HG03108 (cell line): ENCODE results near the gene KCNK15.
"Not testable (repeated sequence)": the region's sequence is repeated elsewhere in the genome, so short reads cannot be mapped to it uniquely, and the experiment has no call there.

ENCODE experiments used
- ATAC-seq: cut with Tn5 transposase; IDR thresholded peaks from one replicate; pipeline ENCODE4 v1.9.1; 2021; ENCODE audit warnings: moderate library complexity; ENCODE audit not compliant: unreplicated experiment

KCNK15 gene

DNA sequence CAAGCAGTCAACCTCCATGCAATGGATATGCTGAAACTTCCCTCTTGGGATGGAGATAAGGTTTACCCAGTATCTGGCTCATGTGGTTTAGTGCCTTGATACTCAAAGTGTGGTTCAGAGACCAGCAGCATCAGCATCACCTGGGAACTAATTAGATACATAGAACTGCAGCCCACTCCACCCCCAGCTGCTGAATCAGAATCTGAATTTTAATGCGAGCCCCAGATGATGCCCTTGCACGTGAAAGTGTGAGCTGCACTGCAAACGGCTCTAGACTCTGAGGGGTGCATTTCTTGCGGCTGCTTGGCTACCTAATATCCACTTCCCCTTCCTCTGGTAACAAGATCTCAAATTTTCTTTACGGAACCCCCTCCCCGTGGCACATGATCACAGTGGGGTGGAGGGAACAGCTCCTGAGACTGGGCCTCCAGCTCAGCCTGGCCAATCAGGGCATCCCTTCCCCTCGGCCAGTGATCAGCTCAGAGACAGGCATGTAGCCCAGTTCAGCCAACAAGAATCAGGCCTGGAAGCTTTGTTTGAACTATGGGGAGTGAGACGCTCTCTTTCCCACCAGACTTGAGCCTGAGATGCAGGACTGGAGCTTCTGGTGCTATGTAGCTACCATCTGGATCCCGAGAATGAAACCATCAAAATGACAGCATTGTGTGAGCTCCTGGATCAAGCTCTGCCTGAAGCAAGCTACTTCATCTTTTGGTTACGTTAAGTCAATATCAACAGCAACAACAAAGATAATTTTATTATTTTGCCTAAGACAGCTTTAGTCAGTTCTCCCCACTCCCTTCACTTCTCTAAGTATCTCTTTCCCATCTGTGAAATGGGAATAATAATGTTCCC is 12.8 kb downstream of the KCNK15 start:
- ATAC-seq = no peak

DNA sequence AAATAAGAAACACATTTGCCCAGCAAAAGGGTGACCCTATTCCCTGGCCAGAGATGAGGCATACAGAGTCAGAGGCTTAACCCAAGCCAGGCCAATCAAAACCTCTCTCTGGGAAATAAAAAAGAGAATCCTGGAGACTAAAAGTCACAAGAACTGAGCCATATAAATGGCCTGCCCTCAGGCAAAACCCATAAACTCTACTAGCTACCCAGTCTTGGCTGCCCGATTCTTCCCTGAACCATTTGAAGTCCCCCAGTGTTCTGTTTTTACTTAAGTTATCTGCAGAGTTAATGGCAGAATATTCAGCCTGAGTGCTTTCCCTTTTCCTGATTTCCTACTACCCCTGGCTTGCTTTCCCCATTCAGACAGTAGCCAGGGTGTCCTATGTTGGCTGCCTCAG is 13.9 kb downstream of the KCNK15 start:
- no peak for ATAC-seq

DNA sequence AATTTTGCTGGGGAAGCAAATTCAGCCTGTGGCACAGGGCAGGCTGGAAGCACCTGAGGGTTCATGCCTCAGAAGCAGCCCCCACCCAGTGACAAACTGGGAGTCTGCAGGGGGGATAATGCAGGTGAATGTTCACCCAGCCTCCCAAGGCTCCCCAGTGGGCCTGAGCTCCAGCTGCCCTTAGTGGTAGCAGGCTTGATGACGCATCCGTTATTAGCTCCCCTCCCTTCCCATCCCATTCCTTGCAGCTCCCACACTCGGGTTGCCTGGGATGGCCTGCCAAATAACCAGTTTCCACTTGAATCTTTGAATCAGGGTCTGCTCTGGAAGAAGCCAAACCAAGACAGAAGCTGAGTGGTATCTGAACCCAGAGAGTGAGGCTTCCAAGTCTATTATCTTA is 15.8 kb downstream of the KCNK15 start:
- no peak for ATAC-seq

DNA sequence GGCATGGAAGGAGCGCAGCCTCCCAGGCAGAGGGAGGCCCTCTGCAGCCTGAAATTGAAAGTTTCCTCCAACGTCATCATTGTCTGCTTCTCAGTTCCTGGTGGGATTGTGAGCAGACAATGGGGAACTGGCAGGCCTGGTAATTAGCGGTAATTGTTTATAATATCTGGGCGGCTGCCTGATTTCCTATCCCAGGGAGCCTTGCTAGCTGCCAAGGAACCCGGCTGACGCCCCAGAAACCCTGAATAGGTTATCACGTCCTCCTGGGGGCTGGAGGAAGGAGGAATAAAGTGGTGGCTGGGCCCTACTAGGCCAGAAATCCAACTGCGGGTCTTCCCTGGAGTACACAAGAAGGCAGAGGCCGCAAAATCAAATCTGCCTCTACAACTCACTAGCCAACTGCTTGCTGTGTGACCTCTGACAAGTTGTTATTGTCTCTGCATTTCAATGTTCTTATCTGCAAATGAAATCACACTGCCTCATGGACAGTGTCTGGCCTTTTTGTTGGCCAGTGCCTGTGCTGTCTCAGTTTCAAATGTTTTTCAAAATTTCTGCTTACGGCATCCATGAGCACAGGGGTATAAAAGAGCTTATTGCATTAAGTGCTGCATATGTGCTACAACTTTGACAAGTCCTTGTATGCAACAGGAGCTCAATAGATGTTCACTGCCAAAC is 16.9 kb downstream of the KCNK15 start:
- ATAC-seq = no peak

DNA sequence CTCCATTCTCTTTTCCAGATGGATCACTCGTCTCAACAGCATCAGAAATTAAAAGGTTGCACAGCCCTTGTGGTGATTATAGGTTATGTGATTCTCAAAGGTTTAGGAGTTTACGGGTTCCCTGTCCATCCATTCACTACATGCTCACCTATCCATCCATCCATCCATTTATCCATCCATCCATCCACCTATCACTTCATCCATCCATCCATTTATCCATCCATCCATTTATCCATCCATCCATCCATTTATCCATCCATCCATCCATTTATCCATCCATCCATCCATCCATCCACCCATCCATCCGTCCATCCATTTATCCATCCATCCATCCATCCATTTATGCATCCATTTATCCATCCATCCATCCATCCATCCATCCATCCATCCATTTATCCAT is 18.1 kb downstream of the KCNK15 start:
- ATAC-seq = not testable (repeated sequence)

DNA sequence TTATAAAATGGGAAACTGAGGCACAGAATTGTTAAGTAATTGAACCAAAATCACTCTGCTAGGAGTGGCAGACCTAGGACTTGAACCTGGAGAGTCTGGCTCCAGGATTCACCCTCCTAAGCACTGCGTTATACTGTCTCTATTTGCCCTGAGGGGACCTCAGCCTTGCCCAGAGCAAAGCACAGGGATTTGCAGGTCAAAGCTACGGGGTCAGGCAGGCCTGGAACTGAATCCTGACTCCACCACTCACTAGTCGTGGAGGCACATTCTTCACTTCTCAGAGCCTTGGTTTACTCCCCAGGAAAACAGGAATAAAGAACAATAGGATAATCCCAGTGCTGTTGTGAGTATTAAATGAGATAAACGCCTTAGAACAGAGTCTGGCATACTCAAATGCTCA is 19.4 kb downstream of the KCNK15 start:
- no peak for ATAC-seq

DNA sequence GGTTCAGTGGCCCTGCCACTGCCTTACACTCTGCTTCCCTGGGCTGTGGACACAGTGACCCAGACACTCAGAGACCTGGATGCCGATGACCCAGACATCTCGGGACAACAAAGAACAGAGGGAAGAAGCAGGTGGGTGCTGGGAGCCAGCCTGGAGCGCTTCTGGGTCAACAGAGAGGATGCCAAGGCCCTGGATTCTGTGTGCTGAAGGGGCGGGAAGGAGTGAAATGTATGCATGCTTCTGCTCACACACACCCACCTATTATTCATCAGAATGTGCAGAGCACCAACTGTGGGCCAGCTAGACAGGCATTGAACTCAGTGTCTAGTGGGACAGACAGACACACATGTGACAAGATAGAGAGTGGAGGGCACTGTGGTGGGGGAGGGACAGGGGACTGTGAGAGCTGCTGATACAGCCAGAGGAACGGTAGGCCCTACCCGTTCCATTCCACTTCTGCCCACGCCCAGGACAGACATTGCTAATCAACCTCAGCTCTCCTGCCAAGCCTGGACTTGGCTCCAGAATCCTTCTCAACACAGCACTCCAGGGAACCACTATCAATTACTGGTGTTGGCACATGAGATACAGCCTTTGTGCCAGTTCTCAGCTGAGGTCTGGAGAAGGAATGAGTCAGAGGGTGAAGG is 20.2 kb downstream of the KCNK15 start:
- ATAC-seq = no peak

DNA sequence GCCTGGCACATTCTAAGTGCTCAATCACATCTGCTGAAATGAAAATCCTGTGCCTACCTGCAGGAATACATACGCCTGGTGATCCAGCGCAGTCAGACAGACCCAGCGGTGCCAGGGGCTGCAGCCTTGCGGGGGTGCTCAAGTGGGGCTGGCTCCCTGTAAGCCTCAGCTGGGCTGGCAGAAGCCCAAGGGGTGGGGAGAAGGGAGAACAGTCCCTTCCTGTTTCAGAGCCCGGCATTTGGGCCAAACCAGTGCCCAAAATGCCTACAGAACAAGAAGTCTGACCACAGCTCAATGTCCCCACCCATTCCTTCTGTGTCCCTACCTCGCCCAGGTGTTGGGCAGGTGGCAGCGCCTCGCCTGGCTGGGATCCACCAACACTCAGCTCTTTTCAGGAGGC is 22.6 kb downstream of the KCNK15 start:
- no peak for ATAC-seq

DNA sequence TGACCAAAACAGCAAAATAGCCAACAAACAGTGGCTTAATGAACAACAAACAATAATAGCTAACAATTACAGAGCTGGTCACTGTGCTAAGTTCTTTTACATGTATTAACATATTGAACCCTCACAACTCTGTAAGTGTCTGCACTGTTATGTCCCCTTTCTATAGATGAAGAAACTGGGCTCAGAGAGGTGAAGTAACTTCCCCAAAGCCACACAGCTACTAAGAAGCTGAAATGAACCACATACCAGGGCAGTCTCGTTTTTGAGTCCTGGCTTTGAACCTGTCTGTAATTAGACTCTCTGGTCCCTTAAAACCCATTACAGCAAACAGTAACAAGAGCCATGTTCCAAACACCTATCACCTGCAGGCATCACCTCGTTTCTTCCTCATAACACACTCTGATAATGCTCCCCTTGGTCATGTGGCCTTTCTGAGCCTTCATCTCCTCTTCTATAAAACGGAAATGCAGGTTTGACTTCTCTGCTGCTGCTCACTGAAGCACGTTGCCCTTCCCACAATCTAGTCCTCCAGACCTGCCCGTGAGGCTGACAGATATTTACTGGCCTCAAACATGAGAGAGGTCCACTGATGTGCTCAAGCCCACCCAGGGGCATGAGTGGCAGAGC is 23.3 kb downstream of the KCNK15 start:
- ATAC-seq = no peak

DNA sequence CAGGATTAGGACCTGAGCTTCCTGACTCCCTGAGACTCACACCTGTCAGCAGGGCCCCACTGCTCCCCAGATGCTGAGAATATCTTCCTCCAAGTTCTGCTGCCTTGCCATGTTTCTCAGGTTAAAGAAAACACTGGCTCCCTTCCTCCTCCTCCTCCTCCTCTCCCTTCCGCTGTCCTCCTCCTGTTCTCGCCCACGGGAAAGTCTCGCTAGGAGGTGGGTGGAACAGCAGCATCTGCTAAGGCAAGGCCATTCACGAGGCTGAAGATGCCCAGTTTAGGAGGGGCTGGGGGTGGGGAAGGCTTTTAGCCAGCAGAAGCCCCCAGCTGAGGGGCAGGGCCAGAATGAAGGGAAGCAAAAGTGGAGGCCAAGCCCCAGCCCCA is 23.8 kb downstream of the KCNK15 start:
- no peak for ATAC-seq

DNA sequence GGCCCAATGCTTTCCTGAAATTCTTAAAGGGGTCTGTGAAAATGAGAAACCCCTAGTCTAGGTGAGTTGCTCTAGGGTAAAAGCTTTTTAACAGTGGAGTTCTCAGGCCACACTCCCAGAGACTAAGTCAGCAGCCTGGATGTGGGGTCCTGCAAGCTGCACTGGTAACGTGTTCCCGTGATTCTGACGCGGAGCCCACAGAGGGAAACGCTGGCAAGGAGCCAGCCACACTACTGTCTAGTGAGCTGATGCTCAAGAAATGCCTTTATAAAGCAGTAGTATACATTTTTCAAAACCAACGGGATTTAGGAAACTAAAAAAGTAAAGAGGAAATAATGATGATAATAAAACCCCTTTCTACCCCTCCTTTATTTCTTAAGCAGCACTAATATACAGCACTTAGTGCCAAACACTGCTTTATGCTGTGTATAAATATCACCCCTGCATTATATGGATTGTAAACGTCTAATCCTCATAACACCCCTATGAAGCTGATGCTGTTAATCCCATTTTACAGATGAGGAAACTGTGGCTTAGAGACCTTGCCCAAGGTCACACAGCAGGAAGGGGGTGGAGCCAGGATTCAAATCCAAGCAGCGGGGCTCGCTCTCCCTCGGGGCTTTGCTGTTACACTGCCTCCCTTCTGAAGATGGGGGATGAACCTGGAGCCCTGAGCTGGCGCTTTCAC is 25.0 kb downstream of the KCNK15 start:
- ATAC-seq = no peak

DNA sequence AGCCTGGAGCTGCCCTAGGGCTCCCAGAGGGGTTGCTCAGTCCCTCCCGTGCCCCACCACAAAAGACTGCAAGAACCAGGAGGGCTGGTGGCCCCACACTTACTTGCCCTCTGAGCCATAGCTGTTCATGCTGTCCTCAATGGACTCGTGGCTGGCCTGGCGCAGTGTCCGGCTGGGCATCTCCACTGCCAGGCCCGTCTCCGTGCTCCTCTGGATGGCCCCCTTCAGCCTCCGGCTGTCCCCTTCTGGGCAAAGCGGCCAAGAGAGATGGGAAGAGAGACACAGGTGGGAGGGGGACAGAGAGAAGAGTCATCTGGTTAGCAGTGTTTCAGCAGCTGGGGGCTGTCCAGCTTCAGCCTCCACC is 25.5 kb downstream of the KCNK15 start:
- ATAC-seq = no peak

DNA sequence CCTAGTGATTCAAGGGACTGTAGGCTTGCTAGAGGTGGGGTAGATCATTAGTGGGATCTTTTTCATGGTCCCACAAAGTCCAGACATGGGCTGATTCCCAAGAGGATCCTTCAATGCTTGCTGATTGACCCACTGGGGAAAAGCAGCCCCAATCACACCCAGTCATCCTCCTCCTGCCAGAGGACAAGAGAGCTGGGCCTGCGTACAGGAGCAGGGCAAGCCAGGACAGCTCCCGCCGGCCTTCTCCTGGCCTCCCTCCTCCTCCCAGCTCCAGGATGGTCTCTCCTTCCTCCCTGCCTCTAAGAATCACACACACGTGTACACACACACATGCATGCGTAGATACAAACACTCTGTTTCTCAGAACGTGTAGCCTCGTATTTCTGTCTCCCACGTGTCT is 27.0 kb downstream of the KCNK15 start:
- no peak for ATAC-seq

DNA sequence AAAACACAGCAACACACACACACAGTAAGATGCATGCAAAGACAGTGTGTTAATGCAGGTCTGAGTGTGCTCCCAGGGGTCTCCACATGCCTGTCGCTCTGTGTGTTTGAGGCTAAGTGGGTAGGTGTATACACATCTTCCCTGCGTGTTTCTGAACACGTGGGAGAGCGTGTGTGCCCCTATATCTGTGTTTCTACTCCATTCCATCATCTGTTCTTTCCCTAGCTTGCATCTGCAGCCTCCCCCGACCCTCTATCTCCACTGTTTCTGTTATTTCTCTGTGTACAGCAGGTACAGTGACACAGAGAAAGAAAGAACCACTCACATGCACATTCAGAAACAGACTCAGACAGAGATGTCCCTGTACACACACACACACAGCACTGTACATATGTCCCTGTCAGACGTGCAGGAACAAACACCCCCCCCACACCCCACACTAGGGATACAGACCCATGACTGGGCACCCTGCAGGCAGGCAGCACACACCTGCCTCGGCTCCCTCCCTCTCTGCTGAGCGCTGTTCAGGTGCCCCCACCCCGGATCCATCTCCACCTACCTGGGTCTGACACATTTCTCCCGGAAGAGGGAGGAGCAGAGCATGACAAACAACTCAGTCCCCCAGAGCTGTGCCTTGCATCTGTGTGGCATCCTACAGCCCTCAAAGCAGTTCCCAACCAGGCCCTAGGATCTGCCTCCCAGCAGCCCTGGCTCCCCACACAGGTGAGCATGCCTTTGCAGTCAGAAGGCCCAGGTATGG is 27.6 kb downstream of the KCNK15 start:
- ATAC-seq = no peak

DNA sequence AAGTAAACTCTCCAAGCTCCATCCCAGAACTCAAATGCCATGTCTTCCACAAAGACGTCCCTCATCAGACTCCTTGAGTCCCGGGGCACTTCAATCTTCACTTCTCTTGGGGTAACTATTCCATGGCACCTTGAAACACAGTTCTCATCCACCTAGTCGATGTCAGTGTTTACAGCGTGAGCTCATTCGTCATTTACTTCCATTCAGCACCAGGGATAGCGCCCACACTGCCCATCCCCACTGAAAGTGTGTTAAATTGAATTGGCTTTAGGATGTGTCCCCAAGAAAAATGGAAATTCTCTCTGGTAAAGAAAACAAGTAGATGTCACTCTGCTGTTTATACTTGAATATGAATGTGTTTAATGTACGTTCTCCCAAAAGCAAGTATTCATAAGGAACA is 31.3 kb downstream of the KCNK15 start:
- no peak for ATAC-seq

DNA sequence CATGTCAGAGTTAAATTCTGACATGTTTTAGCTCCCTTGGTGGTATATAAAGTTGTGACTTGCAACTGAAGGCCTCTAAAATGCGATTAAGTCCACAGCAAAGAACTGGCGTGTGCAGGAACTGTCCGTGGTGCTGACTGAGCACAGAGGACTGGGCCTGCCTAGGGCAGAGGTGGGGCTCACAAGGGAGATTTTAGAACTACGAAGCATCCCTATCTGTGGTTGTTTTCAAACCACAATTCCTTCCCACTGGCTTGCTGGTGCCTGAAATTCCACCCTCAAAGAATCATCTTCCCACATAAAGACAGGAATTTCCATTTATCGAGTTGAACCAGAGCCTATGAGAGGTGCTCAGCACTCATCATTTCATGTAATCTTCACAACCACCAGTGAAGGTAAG is 34.6 kb downstream of the KCNK15 start:
- ATAC-seq = no peak

DNA sequence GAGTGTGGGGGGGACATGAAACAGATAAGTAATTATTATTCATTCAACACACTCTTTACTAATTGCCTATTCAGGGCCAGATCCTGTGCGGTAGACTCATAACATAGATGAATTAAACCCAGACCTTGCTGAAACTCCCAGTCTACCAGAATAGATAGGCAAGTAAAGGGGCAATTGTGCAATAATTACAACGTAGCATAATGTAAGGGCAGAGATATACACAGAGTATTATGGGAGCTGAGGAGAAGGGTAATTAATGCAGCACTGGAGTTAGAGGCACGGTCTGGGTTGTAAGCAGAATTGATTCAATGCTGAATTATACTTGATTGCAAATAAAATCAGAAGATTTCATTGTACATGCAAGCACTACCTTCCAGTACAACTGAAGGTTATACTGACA is 35.5 kb downstream of the KCNK15 start:
- ATAC-seq = no peak

DNA sequence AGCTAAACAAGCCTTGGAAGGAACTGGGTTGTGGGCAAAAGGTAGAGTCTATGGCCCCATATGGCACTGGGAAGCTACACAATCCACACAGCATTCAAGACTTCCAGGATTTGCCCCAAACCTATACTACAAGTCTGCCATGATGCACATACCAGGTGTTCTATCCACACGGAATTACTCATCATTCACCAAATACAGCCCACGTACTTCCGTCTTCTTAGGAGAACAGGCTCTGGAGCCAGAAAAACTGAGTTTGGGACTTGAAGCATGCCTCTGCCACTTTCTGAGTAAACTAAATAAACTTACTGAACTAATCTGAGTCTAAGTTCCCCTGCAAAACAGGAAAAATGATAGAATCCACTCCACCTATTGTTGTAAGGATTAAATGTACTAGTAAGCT is 36.1 kb downstream of the KCNK15 start:
- no peak for ATAC-seq

DNA sequence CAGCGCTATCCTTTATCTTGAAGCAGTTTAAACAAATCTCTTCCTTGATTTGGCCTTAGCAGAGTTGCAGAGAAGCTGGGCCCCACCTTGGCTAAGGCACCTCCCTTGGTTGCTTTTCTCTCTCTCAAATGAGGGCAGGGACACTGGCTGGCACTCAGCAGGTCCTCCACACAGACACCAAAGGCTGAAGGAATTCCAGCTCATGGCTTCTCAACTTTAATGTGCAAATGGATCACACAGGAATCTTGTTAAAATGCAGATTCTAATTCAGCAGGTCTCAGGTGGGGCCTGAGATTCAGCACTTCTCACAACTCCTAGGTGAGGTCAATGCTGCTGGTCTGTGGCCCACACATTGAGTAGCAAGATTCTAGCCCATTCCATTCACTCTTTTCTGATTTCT is 39.0 kb downstream of the KCNK15 start:
- ATAC-seq = no peak

DNA sequence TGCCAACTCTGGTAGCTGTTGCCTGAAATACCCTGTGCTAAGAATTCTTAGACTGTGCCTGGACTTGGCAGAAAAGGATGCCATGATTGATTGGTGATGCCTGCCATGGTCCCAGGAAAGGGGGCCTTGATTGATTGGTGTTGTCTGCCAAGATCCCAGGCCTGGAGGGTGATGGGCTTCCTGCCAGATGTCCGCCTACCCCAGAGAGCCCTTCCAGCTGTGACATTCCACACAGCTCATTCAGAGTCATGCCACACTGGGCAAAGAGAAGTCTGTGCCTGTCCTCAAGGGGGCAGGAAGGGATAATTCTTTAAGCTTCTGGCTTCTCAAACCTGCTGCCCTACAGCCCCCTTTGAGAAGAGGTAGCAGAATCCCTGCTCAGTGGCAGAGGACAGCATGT is 40.1 kb downstream of the KCNK15 start:
- no peak for ATAC-seq
